ENCODE measurements around the gene SPEM3. TPM values are rescaled to one million over a fixed set of nuclear protein-coding genes. Genes with fewer than 3 reads are reported as not detected.

SPEM3 gene
- total and polyA plus RNA-seq, 10 of the 15 experiments (the other 5 are each of a cell fraction or from before 2014, with no cell fraction given): not detected

GRCh38 chr17:7413346-7413985 lies 15.2 kb upstream of the SPEM3 start:
- intact Hi-C loops (cut with micrococcal nuclease; ENCODE audit: unreplicated experiment): no loop called here
- no peak overlapping the region for H2AFZ ChIP-seq (ENCODE audit: control insufficient read depth, low read depth, low read length)
- in situ Hi-C loops (cut with MboI): no loop called here
- no peaks in the 10 kb centered on the region for H3K79me2 ChIP-seq (ENCODE audit: control insufficient read depth, insufficient read depth, low read length)
- DNase-seq (ENCODE audit: low read depth, low spot score): no peak
- WGBS (ENCODE audit: insufficient coverage, insufficient replicate concordance, low lambda C conversion rate, missing lambda C conversion rate): 10% methylated on average over 5 of the region's 6 CpGs
- no peak overlapping the region for H3K4me2 ChIP-seq (ENCODE audit: control insufficient read depth, insufficient read depth)
- H3K36me3 ChIP-seq (ENCODE audit: control insufficient read depth in 2 of 2, insufficient read depth in 2 of 2, low read length in 1 of 2): no peaks in the 10 kb centered on the region
- no peaks in the 10 kb centered on the region for H3K9me3 ChIP-seq (replicated peaks; ENCODE audit: control insufficient read depth, insufficient read depth, low read length)
- CTCF ChIA-PET: interaction anchor here (0.7 kb wide), 1 partner anchor 12 kb away, joined by 3 read pairs; no protein-coding TSS in a partner anchor
- no peak overlapping the region for H3K27ac ChIP-seq (ENCODE audit: control insufficient read depth, insufficient read depth)
- no TSS peak for BruUV-seq (replicated peaks)
- no peaks in the 10 kb centered on the region for H4K20me1 ChIP-seq (ENCODE audit: control insufficient read depth, insufficient read depth)
- H3K4me3 ChIP-seq: no peak overlapping the region
- SMC1A ChIA-PET (ENCODE audit: uncharacterized antibody, unreplicated experiment): no interaction called here
- H3K4me1 ChIP-seq (ENCODE audit: control insufficient read depth, insufficient read depth, low read length): no peaks in the 10 kb centered on the region
- POLR2A ChIA-PET: no interaction called here
- no peak for ATAC-seq
- RAD21 ChIA-PET (ENCODE audit: unreplicated experiment): interaction anchor here (1.1 kb wide), 1 partner anchor 9 kb away, joined by 5 read pairs; the partner anchor contains the start of gene TMEM256
- no peak overlapping the region for H3K9ac ChIP-seq (ENCODE audit: control insufficient read depth, insufficient read depth, low read length)
- no peak for TF ChIP-seq PBX3 (IDR thresholded peaks at IDR 0.05; ENCODE audit: insufficient replicate concordance, low read depth, low read length)
- no peak for TF ChIP-seq IRF4 (IDR thresholded peaks at IDR 0.05; ENCODE audit: low read depth, low read length)
- TF ChIP-seq STAT1 (conservative IDR thresholded peaks at IDR 0.05): no peak
- TF ChIP-seq, protein P1, sequence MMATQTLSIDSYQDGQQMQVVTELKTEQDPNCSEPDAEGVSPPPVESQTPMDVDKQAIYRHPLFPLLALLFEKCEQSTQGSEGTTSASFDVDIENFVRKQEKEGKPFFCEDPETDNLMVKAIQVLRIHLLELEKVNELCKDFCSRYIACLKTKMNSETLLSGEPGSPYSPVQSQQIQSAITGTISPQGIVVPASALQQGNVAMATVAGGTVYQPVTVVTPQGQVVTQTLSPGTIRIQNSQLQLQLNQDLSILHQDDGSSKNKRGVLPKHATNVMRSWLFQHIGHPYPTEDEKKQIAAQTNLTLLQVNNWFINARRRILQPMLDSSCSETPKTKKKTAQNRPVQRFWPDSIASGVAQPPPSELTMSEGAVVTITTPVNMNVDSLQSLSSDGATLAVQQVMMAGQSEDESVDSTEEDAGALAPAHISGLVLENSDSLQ (IDR thresholded peaks at IDR 0.05): no peak
- no peak for TF ChIP-seq ZZZ3 (IDR thresholded peaks at IDR 0.05; ENCODE audit: control insufficient read depth, insufficient read length, low read depth)
- no peak for TF ChIP-seq ZNF217 (IDR thresholded peaks at IDR 0.05)
- TF ChIP-seq E4F1 (IDR thresholded peaks at IDR 0.05; ENCODE audit: borderline replicate concordance, partially characterized antibody): no peak
- TF ChIP-seq BHLHE40 (IDR thresholded peaks at IDR 0.05; ENCODE audit: borderline replicate concordance in 1 of 2, low read depth in 2 of 2, low read length in 1 of 2): no peak
- no peak for TF ChIP-seq BCL11A (IDR thresholded peaks at IDR 0.05; ENCODE audit: low read depth, low read length)
- TF ChIP-seq MXI1 (IDR thresholded peaks at IDR 0.05; ENCODE audit: low read depth, low read length): no peak
- no peak for TF ChIP-seq POLR2A (IDR thresholded peaks at IDR 0.05; ENCODE audit: low read depth, low read length)
- no peaks in the 10 kb centered on the region; a peak in 2 of 4 replicates for H3K27me3 ChIP-seq (replicated peaks in 1 of 2; ENCODE audit: control insufficient read depth in 2 of 2, insufficient read depth in 2 of 2, low read length in 1 of 2)
- FAIRE-seq: no peak

Measured in GM12878 (cell line).